ENCODE results near the gene TRMT61A. TPM values are rescaled to one million over a fixed set of nuclear protein-coding genes. Genes with fewer than 3 reads are reported as not detected.

TRMT61A gene
- polyA plus RNA-seq, 3 donors: 6.9 to 19.2 (median 12.0) TPM

DNA sequence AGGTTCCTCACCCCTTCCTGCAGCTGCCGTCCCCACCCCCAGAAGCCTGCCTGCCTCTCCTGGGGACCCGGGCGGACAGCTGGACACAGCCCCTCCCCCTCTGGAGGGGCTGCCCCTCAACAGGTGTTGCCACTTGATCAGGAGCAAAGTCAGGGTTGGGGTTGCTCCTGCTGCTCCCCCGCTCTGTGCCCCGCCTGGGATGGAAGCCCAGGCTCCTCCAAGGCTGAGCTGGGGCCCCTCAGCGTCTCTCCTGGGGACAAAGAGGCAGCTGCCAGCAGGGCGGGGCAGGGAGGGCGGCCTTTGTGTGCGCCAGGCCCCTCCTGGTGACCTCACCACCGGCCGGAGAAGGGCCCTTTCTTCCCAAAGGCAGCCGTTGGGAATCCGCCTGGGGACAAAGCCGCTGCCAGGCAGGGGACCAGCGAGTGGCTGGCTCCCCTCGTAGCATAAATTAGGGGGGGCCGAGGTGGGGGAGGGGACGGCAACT, 13.7 kb downstream of the TRMT61A start:
- no peak overlapping the region for H3K27ac ChIP-seq (ENCODE audit: low read depth, low read length)
- WGBS, 3 donors: 16 to 35% (median 23%) methylated on average over 15 to 18 of the region's 18 CpGs

DNA sequence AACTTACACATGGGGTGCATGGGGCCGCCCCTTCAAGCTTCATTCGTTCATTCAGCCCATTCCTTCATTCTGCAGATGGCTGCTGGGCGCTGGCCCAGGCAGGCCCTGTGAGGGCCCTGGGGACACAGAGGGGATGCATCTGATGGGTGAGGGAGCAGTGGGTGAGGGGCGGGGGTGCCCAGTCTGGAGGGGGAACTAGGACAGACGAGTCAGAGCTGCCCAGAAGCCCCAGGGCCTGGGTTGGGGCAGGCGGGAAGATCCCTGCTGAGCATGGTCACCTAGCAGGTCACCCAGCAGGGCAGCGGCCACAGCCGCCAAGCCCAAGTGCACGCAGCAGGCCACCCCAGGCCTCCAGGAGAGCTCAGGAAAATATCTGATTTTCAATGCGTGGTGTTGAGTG, 14.1 kb downstream of the TRMT61A start:
- no peak overlapping the region for H3K27ac ChIP-seq (ENCODE audit: low read depth, low read length)
- WGBS, 3 donors: 64 to 76% (median 71%) methylated on average over 9 to 10 of the region's 10 CpGs

DNA sequence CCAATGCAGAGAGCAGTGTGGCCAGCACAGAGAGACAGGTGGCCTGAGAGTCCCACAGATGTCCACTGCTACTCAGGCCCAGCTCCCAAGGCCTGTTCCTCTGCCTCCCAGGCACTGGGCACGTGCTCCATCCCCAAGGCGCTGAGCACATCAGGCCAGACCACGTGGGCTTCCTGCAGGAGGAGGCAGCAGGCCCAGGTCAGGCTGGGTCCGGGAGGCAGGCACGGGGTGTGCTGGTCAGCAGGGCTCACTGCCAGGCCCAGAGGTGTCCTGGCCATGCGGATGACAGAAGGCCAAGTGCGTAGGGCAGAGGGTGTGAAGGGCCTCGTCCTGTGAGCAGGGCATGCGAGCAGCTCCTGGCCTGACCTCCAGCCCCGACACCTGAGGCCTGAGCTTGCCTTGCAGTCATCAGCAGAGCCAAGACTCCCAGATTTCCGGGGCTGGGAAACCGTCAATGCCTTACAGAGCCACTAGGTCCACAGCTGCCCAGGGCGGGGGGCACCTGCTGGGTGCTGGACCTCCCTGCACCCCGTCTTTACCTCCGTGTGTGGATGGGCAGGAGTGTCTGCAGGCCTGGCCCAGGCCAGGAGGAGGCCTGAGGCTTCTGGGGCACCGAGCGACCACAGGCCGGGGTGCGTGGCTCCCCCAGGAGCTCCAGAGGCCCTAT, 14.9 kb downstream of the TRMT61A start:
- H3K27ac ChIP-seq (ENCODE audit: low read depth, low read length): no peak overlapping the region
- 66 to 83% (median 68%) methylated on average over 16 to 19 of the region's 19 CpGs for WGBS, 3 donors

DNA sequence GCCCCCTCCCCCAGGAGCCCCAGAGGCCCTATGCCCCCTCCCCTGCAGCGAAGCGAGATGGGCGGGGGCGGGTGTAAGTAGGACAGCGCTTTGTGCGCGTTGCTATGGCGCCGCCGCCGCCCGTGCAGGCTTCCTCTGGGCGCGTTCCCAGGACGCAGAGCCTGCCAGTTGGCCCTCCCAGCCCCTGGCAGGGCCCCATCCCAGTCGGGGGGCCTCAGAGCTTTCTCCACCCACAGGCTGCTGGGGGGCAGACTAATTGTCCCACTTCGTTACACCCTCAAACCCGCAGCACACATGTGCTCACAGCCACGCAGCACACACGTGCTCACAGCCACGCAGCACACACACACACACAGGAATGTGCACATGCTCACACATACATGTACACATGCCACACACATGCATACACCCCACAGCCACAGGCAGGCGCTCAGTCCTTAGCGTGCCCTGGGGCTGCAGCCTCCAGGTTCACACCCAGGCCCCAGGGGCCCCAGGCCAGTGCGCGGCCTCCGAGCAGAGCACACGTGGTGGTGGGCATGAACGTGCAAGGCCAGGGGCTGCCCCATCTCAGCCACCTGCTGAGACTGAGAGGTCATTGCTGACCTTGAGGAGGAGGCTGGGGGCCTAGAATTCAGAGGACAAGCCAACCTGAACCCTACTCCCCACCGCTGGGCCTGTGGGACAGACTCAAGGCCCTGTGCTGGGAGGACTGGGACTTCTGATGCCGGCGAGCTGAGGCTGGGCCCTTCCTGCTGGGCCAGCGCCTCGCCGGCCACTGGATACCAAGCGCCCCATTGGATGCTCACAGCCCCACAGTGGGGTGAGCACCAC, 15.6 kb downstream of the TRMT61A start:
- 55 to 82% (median 57%) methylated on average over 19 to 35 of the region's 35 CpGs for WGBS, 3 donors
- H3K27ac ChIP-seq (ENCODE audit: low read depth, low read length): no peak overlapping the region

DNA sequence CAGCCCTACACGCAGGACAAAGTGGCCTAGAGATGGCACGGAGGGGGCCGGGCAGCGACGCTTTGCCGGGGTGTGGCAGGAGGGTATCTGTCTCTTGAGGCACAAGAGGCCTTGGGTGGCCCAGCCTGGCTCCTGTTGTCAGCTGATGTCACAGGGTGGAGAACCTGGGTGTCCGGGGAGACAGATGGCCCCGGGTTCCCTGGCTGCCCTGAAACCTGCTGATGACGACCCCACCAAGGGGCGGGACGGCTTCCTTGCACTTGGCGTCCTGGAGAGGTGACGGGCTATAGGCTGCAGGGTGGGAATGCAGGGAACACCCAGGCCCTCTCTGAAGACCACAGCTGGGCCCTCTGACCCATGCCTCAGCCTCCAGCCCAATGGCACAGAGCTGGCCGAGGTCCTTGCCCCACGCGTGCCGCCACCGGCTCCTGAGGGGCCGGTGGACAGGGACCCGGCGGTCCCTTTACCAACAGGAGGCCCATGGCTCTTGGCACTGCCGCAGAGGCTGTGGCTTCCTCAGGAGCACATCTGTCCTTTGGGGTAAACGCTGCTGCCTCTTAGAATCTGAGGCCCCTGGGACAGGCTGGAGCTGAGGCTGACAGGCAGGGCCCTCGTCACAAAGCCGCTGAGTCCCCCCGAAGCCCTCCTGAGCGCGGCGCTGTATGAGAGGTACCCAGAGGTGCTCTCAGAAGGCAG, 16.4 kb downstream of the TRMT61A start:
- no peak overlapping the region for H3K27ac ChIP-seq (ENCODE audit: low read depth, low read length)

DNA sequence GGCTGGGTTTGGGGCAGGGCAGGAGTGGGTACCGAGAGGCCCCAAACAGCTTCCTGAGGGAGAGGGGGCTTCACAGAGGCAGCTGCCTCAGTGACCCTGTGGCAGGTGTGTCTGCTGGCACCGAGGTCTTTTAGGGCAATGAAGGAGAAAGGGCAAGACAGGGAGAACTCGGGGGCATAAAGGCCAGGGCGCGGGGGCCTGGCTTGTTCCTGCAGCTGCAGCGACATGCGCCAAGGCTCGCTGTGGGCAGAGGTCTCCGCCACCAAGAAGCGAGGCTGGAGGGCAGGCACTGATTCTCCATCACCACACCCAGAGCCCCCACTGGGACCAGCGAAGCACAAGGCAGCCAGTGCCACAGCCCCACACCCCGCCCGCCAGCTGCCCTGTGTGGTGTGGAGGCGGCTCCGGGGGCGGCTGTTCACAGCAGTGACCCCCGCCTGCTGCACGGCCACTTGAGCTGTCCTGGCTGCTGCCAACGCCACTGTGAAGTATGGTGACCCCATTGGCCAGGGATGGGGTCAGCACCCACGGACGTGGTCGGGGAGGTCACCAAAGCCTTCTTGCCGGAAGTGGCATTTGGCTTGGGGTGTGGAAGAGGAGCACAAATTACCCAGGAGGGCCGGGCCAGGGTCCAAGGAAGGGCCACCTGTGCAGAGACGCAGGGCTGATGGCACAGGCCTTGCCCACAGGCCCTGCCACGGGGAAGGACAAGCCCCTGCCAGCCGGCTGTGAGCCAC, 17.1 kb downstream of the TRMT61A start:
- WGBS, 3 donors: 72 to 85% (median 85%) methylated on average over 22 to 27 of the region's 27 CpGs
- no peak overlapping the region for H3K27ac ChIP-seq (ENCODE audit: low read depth, low read length)

More for the DNA sequence above, 16.4 kb downstream of the TRMT61A start:
- WGBS, 3 donors: 89 to 90% (median 90%) methylated on average over 29 of the region's 29 CpGs

DNA sequence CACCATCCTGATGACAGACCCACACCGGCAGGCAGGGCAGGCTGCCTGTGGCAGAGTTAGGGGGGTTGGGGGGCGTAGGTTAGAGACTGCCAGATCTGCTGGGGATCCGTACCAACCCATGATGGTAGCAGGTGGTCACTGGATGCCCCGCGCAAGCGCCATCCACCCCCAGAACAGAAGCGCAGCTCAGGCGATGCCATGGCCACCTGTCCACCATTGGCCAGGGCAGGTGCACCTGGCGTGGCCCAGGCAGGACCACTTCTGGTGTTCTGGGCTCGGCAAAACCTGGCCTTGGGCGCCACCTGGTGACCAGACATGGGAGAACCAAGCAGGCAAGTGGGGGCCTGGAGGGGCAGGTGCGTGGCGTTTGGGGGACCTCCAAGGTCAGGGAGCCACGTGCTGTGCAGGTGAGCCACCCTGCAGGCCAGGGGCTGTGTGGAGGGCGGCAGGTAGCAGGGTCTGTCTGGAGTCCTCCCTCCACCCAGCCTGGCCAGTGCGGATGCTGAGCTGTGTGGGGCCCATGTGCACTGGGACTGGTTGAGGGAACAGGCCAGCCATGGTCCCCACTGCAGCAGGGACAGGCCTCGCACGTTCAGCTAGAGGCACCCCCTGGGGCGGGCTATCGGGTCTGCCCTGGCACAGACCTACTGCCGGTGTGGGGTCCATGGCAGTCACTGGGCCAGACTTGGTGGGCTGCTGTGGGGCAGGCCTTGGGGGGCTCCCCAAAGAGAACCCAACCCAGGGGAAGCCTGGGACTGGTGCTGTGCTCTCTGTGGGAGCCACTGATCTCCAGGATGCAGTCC, 17.9 kb downstream of the TRMT61A start:
- H3K27ac ChIP-seq (ENCODE audit: low read depth, low read length): no peak overlapping the region
- 21 to 29% (median 23%) methylated on average over 19 to 21 of the region's 21 CpGs for WGBS, 3 donors

DNA sequence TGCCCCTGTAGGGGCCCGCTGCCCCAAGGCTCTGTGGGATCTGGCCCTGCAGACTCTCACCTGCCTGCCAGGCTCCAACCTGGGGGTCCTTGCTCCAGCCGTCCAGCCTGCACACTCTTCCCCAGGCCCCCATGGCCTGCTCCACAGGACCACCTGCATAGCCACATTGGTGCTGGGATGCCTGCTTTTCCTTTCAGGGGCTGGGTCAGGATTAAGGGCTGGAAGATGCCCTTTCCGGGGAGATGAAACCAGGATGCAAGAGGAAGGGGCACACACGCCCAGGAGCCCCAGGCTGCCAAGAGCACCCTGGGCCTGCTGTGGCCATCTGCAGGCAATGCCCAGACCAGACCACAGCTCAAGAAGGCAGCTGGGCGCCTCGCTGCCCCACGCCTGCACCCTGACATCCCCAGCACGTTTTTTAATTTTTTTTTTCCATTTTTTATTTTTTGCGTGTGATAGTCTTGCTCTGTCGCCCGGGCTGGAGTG, 18.5 kb downstream of the TRMT61A start:
- WGBS, 3 donors: 83 to 85% (median 84%) methylated on average over 11 of the region's 11 CpGs
- no peak overlapping the region for H3K27ac ChIP-seq (ENCODE audit: low read depth, low read length)

DNA sequence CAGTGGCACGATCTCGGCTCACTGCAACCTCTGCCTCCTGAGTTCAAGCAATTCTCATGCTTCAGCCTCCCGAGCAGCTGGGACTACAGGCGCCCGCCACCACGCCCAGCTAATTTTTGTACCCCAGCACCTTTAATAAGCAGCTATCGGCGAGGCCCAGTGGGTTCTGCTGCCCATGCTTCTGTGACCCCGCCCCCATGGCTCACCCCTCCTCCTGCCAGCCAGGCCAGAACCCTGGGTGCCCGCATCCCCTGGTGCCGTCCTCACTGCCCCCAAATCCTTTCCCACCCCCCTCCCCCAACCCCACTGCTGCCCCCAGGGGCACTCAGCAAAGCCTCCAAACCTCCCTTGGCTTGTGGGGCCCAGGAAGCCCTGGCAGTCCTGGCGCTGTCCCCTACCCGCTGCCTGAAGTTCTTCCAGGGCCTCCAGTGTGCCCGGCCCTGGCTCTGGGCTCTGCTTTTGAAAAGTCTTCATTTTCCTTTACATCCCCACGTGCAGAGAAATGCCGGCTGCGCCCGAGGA, 19.0 kb downstream of the TRMT61A start:
- H3K27ac ChIP-seq (ENCODE audit: low read depth, low read length): no peak overlapping the region
- 88 to 92% (median 89%) methylated on average over 18 of the region's 18 CpGs for WGBS, 3 donors

DNA sequence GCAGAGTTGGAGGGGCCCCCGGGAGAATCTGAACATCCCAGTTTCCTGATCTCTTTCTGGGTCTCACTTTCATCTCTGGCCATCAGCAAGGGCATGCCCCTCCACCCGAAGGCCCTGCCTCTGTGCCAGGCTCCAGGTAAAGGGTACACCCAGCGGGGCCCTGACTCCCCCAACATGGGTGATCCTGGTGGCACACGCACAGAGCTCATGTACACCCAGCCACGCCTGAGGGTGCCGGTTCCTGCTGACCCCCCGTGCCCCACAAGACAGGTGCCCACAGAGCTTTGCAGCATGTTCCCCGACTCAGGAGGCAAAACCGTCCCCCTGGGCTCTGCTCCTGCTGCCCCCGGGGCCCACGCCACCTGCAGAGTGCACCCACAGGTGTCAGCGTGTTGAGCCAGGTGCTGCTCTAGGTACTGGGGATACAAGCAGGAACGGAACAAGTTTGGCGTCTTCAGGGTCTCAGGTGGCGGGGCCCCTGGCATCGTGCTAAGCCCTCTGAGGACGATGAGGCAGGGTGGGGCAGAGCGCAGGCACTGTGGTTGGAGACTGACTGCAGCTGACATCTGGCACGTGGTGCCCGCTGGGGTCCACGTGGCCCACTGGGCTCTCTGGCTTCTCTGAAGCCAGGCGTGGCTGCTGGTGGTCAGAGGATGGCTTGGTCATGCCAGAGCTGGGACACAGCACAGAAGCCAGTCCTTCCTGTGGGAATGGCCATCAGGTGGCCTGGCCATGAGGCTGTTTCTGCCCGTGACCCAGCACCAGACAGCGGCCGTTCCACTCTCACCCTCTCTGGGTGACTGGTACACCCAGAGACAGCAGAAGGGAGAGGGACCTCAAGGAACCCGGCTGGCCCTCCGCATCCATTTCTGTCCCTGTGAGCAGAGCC, 19.7 kb downstream of the TRMT61A start:
- WGBS, 3 donors: 89 to 91% (median 90%) methylated on average over 25 to 27 of the region's 27 CpGs
- H3K27ac ChIP-seq (ENCODE audit: low read depth, low read length): no peak overlapping the region

DNA sequence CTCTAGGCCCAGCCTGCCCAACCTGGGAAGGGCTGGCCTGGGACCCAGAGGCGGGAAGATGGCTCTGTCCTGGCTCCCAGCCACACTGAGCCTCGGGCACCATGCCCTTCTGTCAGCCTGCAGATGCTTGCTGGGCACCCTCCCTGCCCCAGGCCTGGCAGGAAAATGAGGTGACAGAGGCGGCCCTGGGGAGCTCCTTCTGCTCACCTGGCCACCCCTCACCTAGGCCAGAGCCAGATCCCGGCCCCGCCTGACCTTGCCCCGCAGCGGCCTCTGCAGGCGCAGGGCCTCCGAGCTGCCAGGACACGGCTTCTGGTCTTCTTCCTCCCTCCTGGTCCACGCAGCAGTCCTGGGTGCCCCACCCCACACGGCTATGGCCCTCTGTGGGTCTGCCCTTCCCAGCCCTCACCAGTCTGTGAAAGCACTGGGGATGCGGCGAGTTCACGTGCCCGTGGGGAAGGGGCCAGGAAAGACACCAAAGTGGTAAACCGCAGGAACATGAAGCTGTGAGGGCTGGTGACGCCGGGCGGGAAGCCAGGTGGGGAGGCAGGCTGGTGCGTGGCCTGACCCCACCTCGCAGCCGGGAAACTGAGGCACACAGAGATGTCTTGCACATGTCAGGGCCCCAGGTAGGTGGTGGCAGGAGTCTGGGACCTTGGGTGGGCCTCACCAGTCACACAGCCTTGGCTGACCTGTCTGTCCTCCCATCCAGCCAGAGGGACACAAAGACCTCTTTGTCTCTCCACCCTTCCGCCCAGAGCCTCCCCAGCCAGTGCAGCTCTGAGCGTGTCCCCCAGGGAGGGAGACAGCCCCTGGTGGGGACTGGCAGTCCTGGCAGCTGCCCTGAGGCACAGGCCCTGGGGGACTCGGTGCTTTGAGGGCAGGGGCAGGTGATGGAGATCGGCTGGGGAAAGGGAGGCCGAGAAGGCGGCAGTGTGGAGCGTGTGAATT, 20.6 kb downstream of the TRMT61A start:
- no peak overlapping the region for H3K27ac ChIP-seq (ENCODE audit: low read depth, low read length)
- WGBS, 3 donors: 75 to 88% (median 84%) methylated on average over 29 to 30 of the region's 30 CpGs

DNA sequence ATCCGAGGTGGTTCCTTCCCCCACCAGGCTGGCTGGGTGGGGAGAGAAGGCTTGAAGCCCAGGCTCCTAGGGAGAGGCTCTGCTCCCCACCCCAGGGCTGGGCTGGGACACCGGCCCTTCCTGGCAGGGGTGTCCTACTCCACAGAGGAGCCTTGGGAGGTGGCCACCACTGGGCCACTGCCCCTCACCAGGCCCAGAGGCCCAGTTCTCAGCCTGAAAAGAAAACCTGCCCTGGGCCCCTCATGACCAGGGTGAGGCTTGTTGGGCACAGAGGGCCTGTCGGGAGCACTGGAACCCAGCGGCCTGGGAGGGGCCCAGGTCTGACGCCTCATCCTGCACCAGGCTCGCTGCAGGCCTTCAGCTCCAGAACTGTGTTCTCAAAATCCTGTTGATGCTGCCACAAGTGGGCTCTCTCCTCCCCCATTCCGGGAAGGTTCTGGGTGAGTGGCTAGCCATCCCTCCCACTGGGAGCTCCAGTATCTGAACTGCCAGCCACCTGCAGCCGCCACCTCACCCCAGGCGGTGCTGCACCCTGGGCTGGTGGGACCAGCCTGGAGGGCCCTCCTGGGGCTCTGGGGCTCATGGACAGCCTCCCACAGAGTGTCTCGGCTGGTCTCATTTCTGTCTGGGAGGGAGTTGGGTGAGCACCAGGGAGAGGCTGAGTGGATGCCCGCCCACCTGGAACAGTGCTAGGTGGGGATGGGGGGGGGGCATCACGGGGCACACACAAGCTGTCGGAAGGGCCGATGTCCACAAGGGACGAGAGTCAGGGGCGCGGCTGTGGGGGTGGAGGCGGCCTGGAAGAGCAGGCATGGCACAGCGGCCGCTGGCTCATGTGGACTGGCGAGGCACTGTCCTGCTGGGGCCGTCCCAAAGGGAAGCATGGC, 21.7 kb downstream of the TRMT61A start:
- H3K27ac ChIP-seq (ENCODE audit: low read depth, low read length): no peak overlapping the region
- WGBS, 3 donors: 71 to 77% (median 74%) methylated on average over 22 of the region's 22 CpGs

DNA sequence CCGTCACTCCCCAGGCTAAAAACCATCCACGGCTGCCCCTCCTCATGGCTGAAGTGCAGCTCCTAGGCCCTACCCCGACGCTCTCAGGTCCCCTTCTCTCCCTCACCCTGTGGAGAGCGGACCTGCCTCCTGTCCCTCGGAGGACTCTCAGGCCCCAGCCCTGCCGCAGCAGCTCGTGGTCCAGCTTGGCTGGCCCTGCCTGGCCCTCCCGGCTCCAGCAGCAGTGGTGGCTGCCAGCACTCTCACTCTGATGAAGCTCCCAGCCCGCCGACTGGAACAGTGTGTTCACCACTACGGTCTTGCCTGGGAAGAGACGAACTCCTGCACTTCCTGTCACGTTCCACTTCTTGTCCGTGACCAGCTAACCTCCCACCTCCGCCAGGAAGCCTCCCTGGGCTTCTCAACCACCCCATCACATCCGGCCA, 22.4 kb downstream of the TRMT61A start:
- WGBS, 3 donors: 64 to 87% (median 69%) methylated on average over 13 to 17 of the region's 17 CpGs
- no peak overlapping the region for H3K27ac ChIP-seq (ENCODE audit: low read depth, low read length)

DNA sequence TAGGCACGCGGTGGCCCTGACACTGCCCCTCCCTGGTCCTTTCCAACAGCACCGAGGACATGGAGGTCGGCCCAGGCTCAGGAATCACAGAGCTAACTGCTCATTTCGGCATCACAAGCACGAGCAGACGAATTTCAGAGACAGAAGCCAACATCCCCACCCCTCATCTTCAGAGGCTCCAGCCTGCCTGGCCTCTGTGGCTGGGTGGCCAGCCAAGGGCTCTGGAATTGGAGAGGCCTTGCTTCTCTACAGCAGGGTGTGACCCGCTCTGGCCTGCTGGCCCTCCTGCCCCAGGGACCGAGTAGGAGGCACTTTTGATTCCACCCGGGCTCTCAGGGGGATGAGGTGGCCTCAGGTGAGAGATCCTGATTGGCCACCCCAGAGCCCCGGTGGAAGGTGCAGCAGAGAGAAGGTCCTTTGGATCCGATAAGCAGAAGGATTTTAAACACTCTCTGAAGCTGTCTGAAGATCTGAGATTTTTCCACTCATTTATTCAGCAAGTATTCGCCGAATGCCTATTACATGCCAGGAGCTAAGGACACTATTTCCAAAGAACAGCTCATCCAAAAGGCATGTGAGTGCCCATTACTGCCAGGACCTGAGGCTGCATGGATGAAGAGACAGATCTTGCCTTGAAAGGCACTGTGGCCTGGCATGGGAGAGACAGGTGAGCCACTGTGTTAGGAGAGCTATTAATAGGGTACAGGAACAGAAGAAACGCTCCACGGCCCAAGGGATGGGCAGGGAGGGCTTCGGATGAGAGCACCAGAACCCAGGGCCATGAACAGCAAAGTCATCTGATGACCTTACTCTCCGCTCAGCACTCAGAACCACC, 23.2 kb downstream of the TRMT61A start:
- 63 to 79% (median 71%) methylated on average over 18 of the region's 18 CpGs for whole genome bisulfite sequencing, 3 donors
- H3K27ac ChIP-seq (ENCODE audit: low read depth, low read length): no peak overlapping the region
